K562 (cell line): Measurements from ENCODE around the gene SLAMF6. TPM values are rescaled to one million over a fixed set of nuclear protein-coding genes. Genes with fewer than 3 reads are reported as not detected.

Experiments used
- CBX2 ChIP-seq: fragments of 200-600 bp; sonication (generic); IDR thresholded peaks from one replicate; pipeline ENCODE4 v1.6.1; 2012; ENCODE audit warnings: mild to moderate bottlenecking, low read length, inconsistent platforms; ENCODE audit not compliant: insufficient read depth, poor library complexity, severe bottlenecking
- CEBPG ChIP-seq, 3 experiments: fragments of 200-800 bp in 1 of 3; sonication (Bioruptor generic) in 1 of 3; sonication (generic) in 1 of 3; formaldehyde crosslinking in 1 of 3; IDR thresholded peaks in 2 of 3; conservative IDR thresholded peaks in 1 of 3; 2 replicates each; pipeline versions ENCODE4 v1.6.1 to v1.8.0; 2016 to 2022; ENCODE audit warnings: missing compliant biosample characterization in 2 of 3, missing genetic modification characterization in 2 of 3, mild to moderate bottlenecking in 1 of 3, missing genetic modification reagents in 1 of 3
- DLX4 ChIP-seq: fragments of 250-450 bp; sonication (Bioruptor Pico); IDR thresholded peaks from 2 replicates; pipeline ENCODE4 v1.6.1; 2021; ENCODE audit warnings: mild to moderate bottlenecking
- E2F4 ChIP-seq: sonication (generic); formaldehyde crosslinking; IDR thresholded peaks from 2 replicates; pipeline ENCODE4 v1.8.0; 2022; ENCODE audit warnings: mild to moderate bottlenecking, low read depth, missing genetic modification reagents
- ESRRB ChIP-seq: fragments of 250-450 bp; sonication (Bioruptor Pico); IDR thresholded peaks from 2 replicates; pipeline ENCODE4 v1.5.0; 2020; ENCODE audit warnings: mild to moderate bottlenecking, moderate library complexity, borderline replicate concordance
- ETV5 ChIP-seq: sonication (generic); formaldehyde crosslinking; IDR thresholded peaks from 2 replicates; pipeline ENCODE4 v1.4.0; 2020; ENCODE audit warnings: low read depth, mild to moderate bottlenecking, missing genetic modification reagents
- KDM2B ChIP-seq: fragments of 250-450 bp; sonication (Bioruptor Pico); IDR thresholded peaks from 2 replicates; pipeline ENCODE4 v1.8.0; 2021; ENCODE audit warnings: mild to moderate bottlenecking, moderate library complexity
- L3MBTL2 ChIP-seq: fragments of 450-650 bp; IDR thresholded peaks from 2 replicates; pipeline ENCODE4 v1.6.1; 2016; ENCODE audit warnings: mild to moderate bottlenecking, moderate library complexity
- MTF1 ChIP-seq: fragments of 250-450 bp; sonication (Bioruptor Pico); IDR thresholded peaks from 2 replicates; pipeline ENCODE4 v1.9.0; 2021; ENCODE audit warnings: moderate library complexity, mild to moderate bottlenecking, inconsistent platforms, borderline replicate concordance
- NFE2 ChIP-seq: IDR thresholded peaks from 2 replicates; pipeline ENCODE4 v1.6.1; 2014; ENCODE audit warnings: antibody characterized with exemption, low read depth
- NFXL1 ChIP-seq: fragments of 450-650 bp; formaldehyde crosslinking; IDR thresholded peaks from 2 replicates; pipeline ENCODE4 v1.4.0; 2021; ENCODE audit warnings: mild to moderate bottlenecking
- NR4A1 ChIP-seq, 2 experiments: fragments of 250-450 bp in 1 of 2; fragments of 450-650 bp in 1 of 2; sonication (Bioruptor Pico) in 1 of 2; IDR thresholded peaks; 2 replicates each; pipeline versions ENCODE4 v1.4.0 to v1.6.1; 2016 to 2020; ENCODE audit warnings: mild to moderate bottlenecking in 2 of 2, missing compliant biosample characterization in 1 of 2, missing genetic modification characterization in 1 of 2, moderate library complexity in 1 of 2
- PHF20 ChIP-seq: fragments of 450-650 bp; IDR thresholded peaks from 2 replicates; pipeline ENCODE4 v1.6.1; 2018; ENCODE audit not compliant: partially characterized antibody
- PRMT5 ChIP-seq: sonication (generic); formaldehyde crosslinking; IDR thresholded peaks from 2 replicates; pipeline ENCODE4 v1.5.0; 2020; ENCODE audit warnings: missing genetic modification reagents
- RFX1 ChIP-seq: fragments of 450-650 bp; IDR thresholded peaks from 2 replicates; pipeline ENCODE4 v1.6.1; 2016; ENCODE audit warnings: mild to moderate bottlenecking, moderate library complexity
- SAFB2 ChIP-seq: fragments of 200-400 bp; formaldehyde crosslinking; IDR thresholded peaks from 2 replicates; pipeline ENCODE4 v1.6.1; 2018; ENCODE audit warnings: borderline replicate concordance, low read length, low read depth, moderate library complexity; ENCODE audit not compliant: severe bottlenecking
- SP1 ChIP-seq: sonication (generic); formaldehyde crosslinking; IDR thresholded peaks from 2 replicates; pipeline ENCODE4 v1.8.1; 2022; ENCODE audit warnings: mild to moderate bottlenecking, missing genetic modification reagents
- SRSF1 ChIP-seq: fragments of 200-400 bp; formaldehyde crosslinking; IDR thresholded peaks from 2 replicates; pipeline ENCODE4 v1.6.1; 2017; ENCODE audit warnings: mild to moderate bottlenecking, low read depth, low read length, moderate library complexity
- STAT5A ChIP-seq: IDR thresholded peaks from 2 replicates; pipeline ENCODE4 v1.6.1; 2012; ENCODE audit warnings: low read length, inconsistent platforms, borderline replicate concordance
- TBP ChIP-seq: optimal IDR thresholded peaks from 2 replicates; pipeline ENCODE3; 2011; ENCODE audit warnings: low read depth, low read length, improper control_type of control experiment
- TCFL5 ChIP-seq: fragments of 250-450 bp; sonication (Bioruptor Pico); conservative IDR thresholded peaks from 2 replicates; pipeline ENCODE4 v1.6.1; 2021; ENCODE audit warnings: mild to moderate bottlenecking, moderate library complexity, matching md5 sums
- THAP7 ChIP-seq: fragments of 250-450 bp; sonication (Bioruptor Pico); IDR thresholded peaks from 2 replicates; pipeline ENCODE4 v1.5.0; 2021
- ZBTB12 ChIP-seq: fragments of 250-450 bp; sonication (Bioruptor Pico); IDR thresholded peaks from 2 replicates; pipeline ENCODE4 v1.4.0; 2020
- ZNF57 ChIP-seq: fragments of 450-650 bp; formaldehyde crosslinking; IDR thresholded peaks from 2 replicates; pipeline ENCODE4 v1.4.0; 2020; ENCODE audit warnings: mild to moderate bottlenecking, moderate library complexity
- ZSCAN32 ChIP-seq: fragments of 450-650 bp; formaldehyde crosslinking; IDR thresholded peaks from 2 replicates; pipeline ENCODE4 v1.4.0; 2020; ENCODE audit warnings: mild to moderate bottlenecking, moderate library complexity
- polyA plus RNA-seq, 8 experiments: library from polyadenylated mRNA; depleted of rRNA in 4 of 8; stranded (reverse) in 5 of 8; unstranded in 3 of 8; fragments of >200 nt; fragmentation: Nextera tagmentation in 2 of 8; fragmentation: Illumina TruSeq in 1 of 8; extraction: Ambion mirVana in 2 of 8; extraction: Trizol in 1 of 8; gene quantifications; 2 replicates each; pipeline versions ENCODE4 v1.2.1 to v1.2.3, GENCODE V29; 2011 to 2014; ENCODE audit warnings: inconsistent platforms in 1 of 8, missing spikeins in 1 of 8
- total RNA-seq, 7 experiments: library from RNA; depleted of rRNA in 6 of 7; stranded (reverse); fragments of >200 nt in 6 of 7; fragmentation: Illumina TruSeq in 2 of 7; extraction: Trizol in 2 of 7; gene quantifications; 2 replicates each; pipeline versions ENCODE4 v1.2.1 to v1.2.3, GENCODE V29; 2011 to 2021; ENCODE audit warnings: low replicate concordance in 1 of 7

SLAMF6 gene
- total and polyA plus RNA-seq, 9 of the 15 experiments (the other 6 are each of a cell fraction or from before 2014, with no cell fraction given): 0.56 to 4.8 (median 1.1) TPM

DNA sequence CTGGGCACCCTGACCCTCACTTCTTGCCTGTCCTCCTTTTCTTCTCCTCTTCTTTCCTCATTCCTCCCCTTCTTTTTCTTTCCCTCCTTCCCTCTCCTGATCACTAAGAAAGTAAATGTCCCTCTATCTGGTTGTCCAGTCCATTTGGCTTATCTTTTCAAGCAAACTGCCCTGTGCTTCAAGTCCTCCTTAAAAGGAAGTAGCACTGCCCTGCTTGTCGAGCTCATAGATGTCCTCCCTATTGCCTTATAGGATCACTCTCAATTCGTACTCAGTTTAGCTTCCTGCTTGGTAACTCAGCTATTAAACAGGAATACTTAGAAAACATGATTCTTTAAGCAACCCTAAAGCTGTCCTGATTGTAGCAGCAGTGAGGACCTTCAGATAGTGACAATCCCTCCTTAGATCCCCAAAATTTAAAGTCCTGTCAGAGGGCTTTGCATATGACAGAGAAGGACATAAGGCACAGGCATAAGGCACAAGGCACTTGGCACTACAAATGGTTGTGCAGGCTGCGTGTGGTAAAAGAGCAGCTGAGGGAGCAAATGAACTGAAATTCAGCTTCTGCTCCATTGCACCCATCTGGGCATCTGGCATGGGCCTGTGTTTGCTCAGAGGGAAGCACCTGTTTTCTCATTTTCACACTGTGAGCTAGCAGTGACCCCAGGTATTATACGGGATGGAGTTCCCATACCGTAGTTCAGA, 26.1 kb upstream of the SLAMF6 start (continued):
- TF ChIP-seq ZSCAN32 (CRISPR knock-in tag): no peak
- no peak for TF ChIP-seq PHF20
- TF ChIP-seq THAP7 (CRISPR knock-in tag): no peak
- TF ChIP-seq ZNF57: no peak
- no peak for TF ChIP-seq SP1 (CRISPR knock-in tag)
- no peak for TF ChIP-seq SAFB2
- no peak for TF ChIP-seq SRSF1
- TF ChIP-seq STAT5A: no peak
- TF ChIP-seq L3MBTL2: peak; percentile 83
- TF ChIP-seq NFXL1 (CRISPR knock-in tag): no peak
- TF ChIP-seq E2F4 (CRISPR knock-in tag): no peak
- no peak for TF ChIP-seq ESRRB (CRISPR knock-in tag)
- no peak; the same call in 1 of the 2 replicates for TF ChIP-seq NR4A1 (CRISPR knock-in tag; IDR thresholded peaks at IDR 0.05)
- TF ChIP-seq NR4A1 (tag; IDR thresholded peaks at IDR 0.05): no peak
- no peak for TF ChIP-seq MTF1 (CRISPR knock-in tag)
- TF ChIP-seq PRMT5 (CRISPR knock-in tag): no peak
- peak; percentile 39 for TF ChIP-seq TCFL5
- TF ChIP-seq CBX2: no peak
- TF ChIP-seq DLX4 (CRISPR knock-in tag): no peak
- no peak for TF ChIP-seq ETV5 (CRISPR knock-in tag)
- TF ChIP-seq KDM2B (CRISPR knock-in tag): no peak
- peak; percentile 8 for TF ChIP-seq TBP
- no peak for TF ChIP-seq NFE2
- no peak for TF ChIP-seq RFX1
- no peak for TF ChIP-seq CEBPG (CRISPR knock-in tag; IDR thresholded peaks at IDR 0.05)
- no peak; a peak in 1 of 4 replicates for TF ChIP-seq CEBPG (tag; conservative IDR thresholded peaks at IDR 0.05 in 1 of 2, IDR thresholded peaks at IDR 0.05 in 1 of 2)
- no peak for TF ChIP-seq ZBTB12 (CRISPR knock-in tag)
